Neural progenitor cell (in vitro differentiated cells): ENCODE measurements around the gene ITGB3. TPM values are rescaled to one million over a fixed set of nuclear protein-coding genes. Genes with fewer than 3 reads are reported as not detected.
A peak's percentile ranks its signal among the peaks of the same experiment; 100 is the strongest.

Experiments
- DNase-seq: peaks from one replicate; pipeline ENCODE4 v3.0.0-alpha.2; 2016; ENCODE audit warnings: low spot score
- H2AFZ ChIP-seq: fragments of 200-600 bp; sonication (generic); replicated peaks from 2 replicates; pipeline ENCODE4 v1.6.1; 2016; ENCODE audit warnings: antibody characterized with exemption
- H3F3A ChIP-seq: fragments of 200-600 bp; sonication (generic); 2 replicates; pipeline ENCODE4 v1.6.1; 2016; ENCODE audit warnings: antibody characterized with exemption, low read depth
- H3K27ac ChIP-seq: fragments of 200-600 bp; sonication (generic); 2 replicates; pipeline ENCODE4 v1.5.1; 2016; ENCODE audit warnings: mild to moderate bottlenecking
- H3K27me3 ChIP-seq: fragments of 200-600 bp; sonication (generic); 2 replicates; pipeline ENCODE4 v1.6.1; 2016; ENCODE audit warnings: mild to moderate bottlenecking, moderate library complexity
- H3K36me3 ChIP-seq: fragments of 200-600 bp; sonication (generic); 2 replicates; pipeline ENCODE4 v1.5.1; 2016
- H3K4me1 ChIP-seq: fragments of 200-600 bp; sonication (generic); 2 replicates; pipeline ENCODE4 v1.6.1; 2016; ENCODE audit warnings: mixed run types
- H3K4me2 ChIP-seq: fragments of 200-600 bp; sonication (generic); 2 replicates; pipeline ENCODE4 v1.6.1; 2016
- H3K4me3 ChIP-seq: fragments of 200-600 bp; sonication (generic); 2 replicates; pipeline ENCODE4 v1.5.1; 2016
- H3K79me2 ChIP-seq: fragments of 200-600 bp; sonication (generic); 2 replicates; pipeline ENCODE4 v1.6.1; 2016; ENCODE audit warnings: low read depth
- H3K9ac ChIP-seq: fragments of 200-600 bp; sonication (generic); 2 replicates; pipeline ENCODE4 v1.6.1; 2016
- H3K9me3 ChIP-seq: fragments of 200-600 bp; sonication (generic); 2 replicates; pipeline ENCODE4 v1.5.1; 2016; ENCODE audit warnings: low read depth
- H4K20me1 ChIP-seq: fragments of 200-600 bp; sonication (generic); 2 replicates; pipeline ENCODE4 v1.6.1; 2016; ENCODE audit warnings: low read depth
- H3K27ac Mint-ChIP-seq: 3 replicates; pipeline ENCODE4 v1.8.0; 2021; ENCODE audit warnings: mixed read lengths
- H3K27me3 Mint-ChIP-seq: 2 replicates; pipeline ENCODE4 v1.8.0; 2022; ENCODE audit warnings: low read depth, mild to moderate bottlenecking, inconsistent platforms, moderate library complexity, mixed read lengths; ENCODE audit not compliant: insufficient read depth
- H3K36me3 Mint-ChIP-seq: 3 replicates; pipeline ENCODE4 v1.8.0; 2021; ENCODE audit warnings: mixed read lengths
- H3K4me1 Mint-ChIP-seq: 3 replicates; pipeline ENCODE4 v1.8.0; 2021; ENCODE audit warnings: mixed read lengths
- H3K4me3 Mint-ChIP-seq: 3 replicates; pipeline ENCODE4 v1.8.0; 2021; ENCODE audit warnings: mild to moderate bottlenecking, moderate library complexity, mixed read lengths
- H3K9me3 Mint-ChIP-seq: 3 replicates; pipeline ENCODE4 v1.8.0; 2020; ENCODE audit warnings: mixed read lengths
- EZH2 ChIP-seq: fragments of 200-600 bp; sonication (generic); IDR thresholded peaks from 2 replicates; pipeline ENCODE4 v1.6.1; 2017; ENCODE audit warnings: antibody characterized with exemption, mild to moderate bottlenecking, moderate library complexity
- EZH2phosphoT487 ChIP-seq: fragments of 200-600 bp; sonication (generic); IDR thresholded peaks from 2 replicates; pipeline ENCODE4 v1.6.1; 2017; ENCODE audit warnings: antibody characterized with exemption
- total RNA-seq: library from RNA; depleted of rRNA; stranded (reverse); fragments of >200 nt; gene quantifications from 2 replicates; pipeline ENCODE4 v1.2.3, GENCODE V29; 2015; ENCODE audit warnings: low replicate concordance
- TF ChIP-seq, protein P1 (sequence below): fragments of 200-600 bp; sonication (generic); IDR thresholded peaks from 2 replicates; pipeline ENCODE4 v1.5.1; 2017; ENCODE audit warnings: antibody characterized with exemption, mild to moderate bottlenecking

ITGB3 gene
- total RNA-seq: 0.47 TPM in 1 of 2 replicates, not detected in the other

- Mint-ChIP-seq H3K27me3 (peaks cover 47% of the 10 kb centered on the region), H3K27ac (peak within 1 kb of the TSS; percentile 42), H3K36me3 (no peaks in the 10 kb centered on the region), H3K4me1 (peaks cover 17% of the 10 kb centered on the region), H3K4me3 (peak within 1 kb of the TSS; percentile 93), H3K9me3 (peaks cover 11% of the 10 kb centered on the region)
- H3K4me3 ChIP-seq: peak within 1 kb of the TSS; percentile 67
- no peaks in the 10 kb centered on the region for H3K79me2 ChIP-seq
- TF ChIP-seq, protein P1, sequence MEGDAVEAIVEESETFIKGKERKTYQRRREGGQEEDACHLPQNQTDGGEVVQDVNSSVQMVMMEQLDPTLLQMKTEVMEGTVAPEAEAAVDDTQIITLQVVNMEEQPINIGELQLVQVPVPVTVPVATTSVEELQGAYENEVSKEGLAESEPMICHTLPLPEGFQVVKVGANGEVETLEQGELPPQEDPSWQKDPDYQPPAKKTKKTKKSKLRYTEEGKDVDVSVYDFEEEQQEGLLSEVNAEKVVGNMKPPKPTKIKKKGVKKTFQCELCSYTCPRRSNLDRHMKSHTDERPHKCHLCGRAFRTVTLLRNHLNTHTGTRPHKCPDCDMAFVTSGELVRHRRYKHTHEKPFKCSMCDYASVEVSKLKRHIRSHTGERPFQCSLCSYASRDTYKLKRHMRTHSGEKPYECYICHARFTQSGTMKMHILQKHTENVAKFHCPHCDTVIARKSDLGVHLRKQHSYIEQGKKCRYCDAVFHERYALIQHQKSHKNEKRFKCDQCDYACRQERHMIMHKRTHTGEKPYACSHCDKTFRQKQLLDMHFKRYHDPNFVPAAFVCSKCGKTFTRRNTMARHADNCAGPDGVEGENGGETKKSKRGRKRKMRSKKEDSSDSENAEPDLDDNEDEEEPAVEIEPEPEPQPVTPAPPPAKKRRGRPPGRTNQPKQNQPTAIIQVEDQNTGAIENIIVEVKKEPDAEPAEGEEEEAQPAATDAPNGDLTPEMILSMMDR: peak; percentile 53
- TF ChIP-seq EZH2 (peak; percentile 90), EZH2phosphoT487 (peak; percentile 64)
- H3K4me2 ChIP-seq: peak within 1 kb of the TSS; percentile 91
- peaks cover 8% of the 10 kb centered on the region for H4K20me1 ChIP-seq
- H3F3A ChIP-seq: peaks cover 8% of the 10 kb centered on the region
- H3K9ac ChIP-seq: no peak within 1 kb of the TSS
- no peaks in the 10 kb centered on the region for H3K4me1 ChIP-seq
- peaks cover 75% of the 10 kb centered on the region for H3K27me3 ChIP-seq
- no peaks in the 10 kb centered on the region for H3K9me3 ChIP-seq
- H3K27ac ChIP-seq: no peak within 1 kb of the TSS
- no peaks in the 10 kb centered on the region for H3K36me3 ChIP-seq
- DNase-seq: peak; percentile 89
- H2AFZ ChIP-seq: peak within 1 kb of the TSS; percentile 89
These were observed at the start of gene ITGB3 for GRCh38 chr17:47253541-47254402. TSS of gene ITGB3 (plus strand) at chr17:47253827. CDS start at chr17:47253862, 35 bp downstream.

- H3K9me3 Mint-ChIP-seq: peaks cover 2% of the 10 kb centered on the region
- no peak overlapping the region for H3K4me3 Mint-ChIP-seq
- no peak overlapping the region for H3K4me3 ChIP-seq
- TF ChIP-seq EZH2 (no peak), EZH2phosphoT487 (no peak)
- TF ChIP-seq, protein P1: no peak
- no peak overlapping the region for H3K27ac ChIP-seq
- peaks cover 10% of the 10 kb centered on the region for H3K27me3 Mint-ChIP-seq
- H3K9me3 ChIP-seq: no peaks in the 10 kb centered on the region
- no peaks in the 10 kb centered on the region for H3K27me3 ChIP-seq
- no peak overlapping the region for H3K4me2 ChIP-seq
- H4K20me1 ChIP-seq: no peaks in the 10 kb centered on the region
- H3K36me3 Mint-ChIP-seq: no peaks in the 10 kb centered on the region
- no peaks in the 10 kb centered on the region for H3K36me3 ChIP-seq
- no peak overlapping the region for H3K9ac ChIP-seq
- H3F3A ChIP-seq: no peaks in the 10 kb centered on the region
- peaks cover 11% of the 10 kb centered on the region for H3K4me1 ChIP-seq
- DNase-seq: no peak
- H3K4me1 Mint-ChIP-seq: peaks cover 12% of the 10 kb centered on the region
- H3K79me2 ChIP-seq: no peaks in the 10 kb centered on the region
- H2AFZ ChIP-seq: no peak overlapping the region
- H3K27ac Mint-ChIP-seq: no peak overlapping the region
These were observed 49.5 kb upstream of the ITGB3 start for GRCh38 chr17:47203984-47204721.

- H3K4me1 ChIP-seq: peaks cover 12% of the 10 kb centered on the region
- TF ChIP-seq EZH2: no peak
- TF ChIP-seq EZH2phosphoT487: no peak
- TF ChIP-seq, protein P1: no peak
- Mint-ChIP-seq H3K4me1 (peaks cover 19% of the 10 kb centered on the region), H3K27me3 (peaks cover 10% of the 10 kb centered on the region), H3K27ac (no peak overlapping the region), H3K4me3 (no peak overlapping the region), H3K36me3 (no peaks in the 10 kb centered on the region), H3K9me3 (peaks cover 2% of the 10 kb centered on the region)
- DNase-seq: no peak
- no peak overlapping the region for H3K27ac ChIP-seq
- no peaks in the 10 kb centered on the region for H4K20me1 ChIP-seq
- no peaks in the 10 kb centered on the region for H3K9me3 ChIP-seq
- H3K9ac ChIP-seq: no peak overlapping the region
- H3K4me2 ChIP-seq: no peak overlapping the region
- no peaks in the 10 kb centered on the region for H3K27me3 ChIP-seq
- no peaks in the 10 kb centered on the region for H3F3A ChIP-seq
- peak overlapping the region; percentile 51 for H2AFZ ChIP-seq
- H3K36me3 ChIP-seq: no peaks in the 10 kb centered on the region
- no peaks in the 10 kb centered on the region for H3K79me2 ChIP-seq
- no peak overlapping the region for H3K4me3 ChIP-seq
These were observed 48.8 kb upstream of the ITGB3 start for GRCh38 chr17:47204722-47205418.
